Mammary epithelial cell (primary cell): ENCODE data around the gene RPS21.

Experiments used
- EZH2 ChIP-seq: IDR thresholded peaks from 2 replicates; pipeline ENCODE4 v1.6.1; 2012; ENCODE audit warnings: low read length, inconsistent platforms, borderline replicate concordance
- TF ChIP-seq, protein P1 (sequence below), 2 donors: IDR thresholded peaks in 1 of 2; conservative IDR thresholded peaks in 1 of 2; 2 replicates each; pipeline ENCODE4 v1.5.1; 2011 to 2012; ENCODE audit warnings: inconsistent platforms in 2 of 2, low read length in 2 of 2, mild to moderate bottlenecking in 2 of 2, control low read depth in 1 of 2, low read depth in 1 of 2; ENCODE audit not compliant: insufficient read depth in 1 of 2; ENCODE audit errors: extremely low read depth in 1 of 2

DNA sequence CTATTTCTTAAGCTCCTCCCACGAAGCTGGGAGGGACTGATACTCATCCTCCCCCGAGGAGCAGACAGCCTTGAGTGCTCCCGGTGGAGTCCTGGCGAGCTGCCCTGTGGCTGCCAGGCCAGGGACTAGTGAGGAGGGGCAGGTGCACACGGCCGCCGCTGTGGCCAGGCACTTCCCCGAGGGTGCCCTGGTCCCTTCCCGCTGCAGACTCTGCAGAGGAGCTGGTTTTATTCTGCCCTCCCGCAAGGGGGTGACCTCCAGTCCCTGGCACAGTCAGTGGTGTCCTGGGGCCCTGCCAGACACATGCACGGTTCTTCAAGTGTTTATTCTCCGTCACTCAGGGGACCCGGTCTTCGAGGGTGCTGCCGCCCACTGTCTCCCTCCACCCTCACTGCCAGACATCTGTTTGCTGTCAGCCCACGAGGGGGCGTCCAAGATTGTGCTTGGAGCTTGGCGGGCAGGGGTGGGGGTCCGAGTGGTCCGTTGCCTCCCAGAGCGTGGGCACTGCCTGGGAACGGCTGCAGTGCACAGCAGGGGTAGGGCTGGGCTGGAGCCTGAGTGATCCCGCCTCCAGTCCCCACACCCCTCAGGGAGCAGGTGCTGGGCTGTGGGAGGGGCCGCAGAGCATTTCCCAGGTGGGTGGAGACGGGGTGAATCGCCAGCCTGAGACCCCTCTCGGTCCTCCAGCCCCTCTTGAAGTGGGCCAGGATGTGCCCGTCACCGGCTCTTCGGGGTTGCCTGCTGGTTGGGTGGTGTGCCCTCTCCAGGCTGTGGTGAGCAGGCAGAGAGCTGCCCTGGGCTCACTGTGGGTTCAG lies 23.2 kb downstream of the RPS21 start:
- TF ChIP-seq, protein P1, sequence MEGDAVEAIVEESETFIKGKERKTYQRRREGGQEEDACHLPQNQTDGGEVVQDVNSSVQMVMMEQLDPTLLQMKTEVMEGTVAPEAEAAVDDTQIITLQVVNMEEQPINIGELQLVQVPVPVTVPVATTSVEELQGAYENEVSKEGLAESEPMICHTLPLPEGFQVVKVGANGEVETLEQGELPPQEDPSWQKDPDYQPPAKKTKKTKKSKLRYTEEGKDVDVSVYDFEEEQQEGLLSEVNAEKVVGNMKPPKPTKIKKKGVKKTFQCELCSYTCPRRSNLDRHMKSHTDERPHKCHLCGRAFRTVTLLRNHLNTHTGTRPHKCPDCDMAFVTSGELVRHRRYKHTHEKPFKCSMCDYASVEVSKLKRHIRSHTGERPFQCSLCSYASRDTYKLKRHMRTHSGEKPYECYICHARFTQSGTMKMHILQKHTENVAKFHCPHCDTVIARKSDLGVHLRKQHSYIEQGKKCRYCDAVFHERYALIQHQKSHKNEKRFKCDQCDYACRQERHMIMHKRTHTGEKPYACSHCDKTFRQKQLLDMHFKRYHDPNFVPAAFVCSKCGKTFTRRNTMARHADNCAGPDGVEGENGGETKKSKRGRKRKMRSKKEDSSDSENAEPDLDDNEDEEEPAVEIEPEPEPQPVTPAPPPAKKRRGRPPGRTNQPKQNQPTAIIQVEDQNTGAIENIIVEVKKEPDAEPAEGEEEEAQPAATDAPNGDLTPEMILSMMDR (conservative IDR thresholded peaks at IDR 0.05 in 1 of 2, IDR thresholded peaks at IDR 0.05 in 1 of 2; ENCODE audit: extremely low read depth in 1 of 2, insufficient read depth in 1 of 2, low read depth in 1 of 2, low read length in 2 of 2) = peak; percentile 16 to 66
- TF ChIP-seq EZH2 = no peak
